Measurements from ENCODE around the gene SMIM22.

Gene SMIM22

DNA sequence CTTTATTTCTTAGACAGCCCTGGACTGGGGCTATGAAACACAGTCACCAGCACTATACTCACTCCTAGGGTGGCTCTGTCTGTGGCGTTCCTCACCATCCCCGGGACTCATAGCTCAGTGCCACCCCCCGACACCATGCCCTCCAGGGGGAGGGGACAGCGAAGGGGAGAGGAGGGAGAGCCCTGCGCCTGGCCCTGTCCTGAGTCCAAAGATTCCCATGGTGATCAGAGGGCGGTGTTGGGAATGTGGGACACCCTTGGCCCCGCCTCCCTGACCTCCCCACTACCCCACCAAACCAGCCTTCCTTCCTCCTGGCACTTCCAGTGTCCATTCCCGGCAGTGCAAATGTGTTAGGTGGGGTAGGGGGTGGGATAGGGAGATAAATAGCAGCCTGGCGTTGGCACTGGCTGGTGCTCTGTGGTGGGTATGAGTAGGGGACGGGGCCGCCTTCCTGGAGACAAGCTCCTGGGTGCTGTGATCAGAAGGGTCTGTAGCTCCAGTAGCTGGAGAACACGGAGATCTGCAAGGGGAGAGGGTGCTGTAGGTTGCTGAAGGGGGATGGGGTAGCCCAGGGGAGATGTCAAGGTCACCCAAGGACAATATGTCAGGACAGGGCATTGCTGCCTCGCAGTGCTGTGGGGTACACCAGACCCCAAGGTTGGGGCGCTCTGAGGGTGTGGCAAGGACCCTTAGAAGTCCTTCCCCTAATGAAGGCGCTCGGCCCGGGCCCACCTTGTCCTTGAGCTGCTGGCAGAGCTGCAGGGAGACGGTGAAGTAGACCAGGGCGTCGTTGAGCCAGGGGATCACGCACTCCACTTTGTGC, 2.0 kb downstream of the SMIM22 start:
- Mint-ChIP-seq H3K36me3 (ENCODE audit: low read depth) (no peaks in the 10 kb centered on the region), H3K27me3 (ENCODE audit: low read depth, poor library complexity) (peaks cover 8% of the 10 kb centered on the region), H3K27ac (no peak overlapping the region)

GRCh38 chr16:4797805-4798252, 2.7 kb downstream of the SMIM22 start:
- no peak for DNase-seq
- Mint-ChIP-seq H3K4me1 (peaks cover 16% of the 10 kb centered on the region), H3K36me3 (ENCODE audit: low read depth) (no peaks in the 10 kb centered on the region), H3K27me3 (ENCODE audit: low read depth, poor library complexity) (peaks cover 8% of the 10 kb centered on the region), H3K27ac (no peak overlapping the region), H3K4me3 (no peak overlapping the region), H3K9me3 (no peaks in the 10 kb centered on the region)
- no peak for TF ChIP-seq CTCF (IDR thresholded peaks at IDR 0.05)

More for the DNA sequence above, 2.0 kb downstream of the SMIM22 start:
- peaks cover 16% of the 10 kb centered on the region for H3K4me1 Mint-ChIP-seq
- no peaks in the 10 kb centered on the region for H3K9me3 Mint-ChIP-seq
- DNase-seq = no peak
- H3K4me3 Mint-ChIP-seq = no peak overlapping the region
- TF ChIP-seq CTCF (IDR thresholded peaks at IDR 0.05) = no peak

- Mint-ChIP-seq H3K4me3 (no peak overlapping the region), H3K27me3 (ENCODE audit: low read depth, poor library complexity) (peaks cover 8% of the 10 kb centered on the region), H3K4me1 (peaks cover 22% of the 10 kb centered on the region), H3K27ac (no peak overlapping the region), H3K9me3 (no peaks in the 10 kb centered on the region), H3K36me3 (ENCODE audit: low read depth) (no peaks in the 10 kb centered on the region)
- TF ChIP-seq CTCF (IDR thresholded peaks at IDR 0.05) = no peak
- DNase-seq = no peak
These were observed 3.3 kb downstream of the SMIM22 start for GRCh38 chr16:4798456-4798855.

- no peaks in the 10 kb centered on the region for H3K9me3 Mint-ChIP-seq
- H3K36me3 Mint-ChIP-seq (ENCODE audit: low read depth) = peaks cover 4% of the 10 kb centered on the region
- H3K4me3 Mint-ChIP-seq = no peak overlapping the region
- H3K27me3 Mint-ChIP-seq (ENCODE audit: low read depth, poor library complexity) = peaks cover 7% of the 10 kb centered on the region
- DNase-seq = no peak
- peaks cover 29% of the 10 kb centered on the region for H3K4me1 Mint-ChIP-seq
- no peak for TF ChIP-seq CTCF (IDR thresholded peaks at IDR 0.05)
- H3K27ac Mint-ChIP-seq = no peak overlapping the region
These were observed 4.1 kb downstream of the SMIM22 start for GRCh38 chr16:4799171-4799855.

- Mint-ChIP-seq H3K27me3 (ENCODE audit: low read depth, poor library complexity) (peaks cover 5% of the 10 kb centered on the region), H3K27ac (peak overlapping the region; percentile 51)
These were observed 5.3 kb downstream of the SMIM22 start for GRCh38 chr16:4800290-4801041.

More at GRCh38 chr16:4800290-4801041, 5.3 kb downstream of the SMIM22 start:
- peak overlapping the region; percentile 60 for H3K4me3 Mint-ChIP-seq
- H3K9me3 Mint-ChIP-seq = no peaks in the 10 kb centered on the region
- peaks cover 29% of the 10 kb centered on the region for H3K4me1 Mint-ChIP-seq
- peak; percentile 26 for DNase-seq
- H3K36me3 Mint-ChIP-seq (ENCODE audit: low read depth) = peaks cover 14% of the 10 kb centered on the region
- no peak for TF ChIP-seq CTCF (IDR thresholded peaks at IDR 0.05)

All from nephron progenitor cell (in vitro differentiated cells).